Stimulated activated CD8-positive, alpha-beta memory T cell treated with anti-CD3 and anti-CD28 coated beads, Interleukin-12 subunit alpha, Interleukin-12 subunit beta, amount 100 ng/mL, for 24 hours (primary cell): ENCODE data around the gene CRLF2.
"Not testable (repeated sequence)": the region's sequence is repeated elsewhere in the genome, so short reads cannot be mapped to it uniquely, and the experiment has no call there.

Source experiments
- DNase-seq: peaks from one replicate; pipeline ENCODE4 v3.0.0-alpha.2; 2020; ENCODE audit errors: extremely low read depth

Gene CRLF2

GRCh38 chrX:1215123-1215823, 2.8 kb upstream of the CRLF2 start:
- no peak for DNase-seq

GRCh38 chrX:1213971-1214370, 1.5 kb upstream of the CRLF2 start:
- no peak for DNase-seq

GRCh38 chrX:1210844-1211243, 1.6 kb downstream of the CRLF2 start:
- no peak for DNase-seq

- no peak for DNase-seq
Measured at GRCh38 chrX:1207496-1208025, 4.9 kb downstream of the CRLF2 start.

- no peak for DNase-seq
Measured at GRCh38 chrX:1205681-1206611, 6.5 kb downstream of the CRLF2 start.

- no peak for DNase-seq
Measured at GRCh38 chrX:1202251-1202650, 10.2 kb downstream of the CRLF2 start.

- no peak for DNase-seq
Measured at GRCh38 chrX:1196436-1196835, 16.0 kb downstream of the CRLF2 start.

GRCh38 chrX:1192196-1192595, 20.3 kb downstream of the CRLF2 start:
- DNase-seq: not testable (repeated sequence)

- no peak for DNase-seq
Measured at GRCh38 chrX:1190596-1191145, 21.8 kb downstream of the CRLF2 start.

- no peak for DNase-seq
Measured at GRCh38 chrX:1185561-1185960, 26.9 kb downstream of the CRLF2 start.

GRCh38 chrX:1182211-1182610, 30.2 kb downstream of the CRLF2 start:
- DNase-seq: no peak

- not testable (repeated sequence) for DNase-seq
Measured at GRCh38 chrX:1181661-1182060, 30.8 kb downstream of the CRLF2 start.

- DNase-seq: no peak
Measured at GRCh38 chrX:1181170-1181569, 31.3 kb downstream of the CRLF2 start.

GRCh38 chrX:1178580-1179057, 33.8 kb downstream of the CRLF2 start:
- no peak for DNase-seq

GRCh38 chrX:1176531-1177320, 35.7 kb downstream of the CRLF2 start:
- not testable (repeated sequence) for DNase-seq

- not testable (repeated sequence) for DNase-seq
Measured at GRCh38 chrX:1174609-1175545, 37.6 kb downstream of the CRLF2 start.

- not testable (repeated sequence) for DNase-seq
Measured at GRCh38 chrX:1173435-1173834, 39.0 kb downstream of the CRLF2 start.

- DNase-seq: no peak
Measured at GRCh38 chrX:1172496-1172895, 40.0 kb downstream of the CRLF2 start.

GRCh38 chrX:1171915-1172314, 40.5 kb downstream of the CRLF2 start:
- not testable (repeated sequence) for DNase-seq

- DNase-seq: no peak
Measured at GRCh38 chrX:1170243-1170642, 42.2 kb downstream of the CRLF2 start.
